ENCODE results near the gene CSHL1.
"Not testable (repeated sequence)": the region's sequence is repeated elsewhere in the genome, so short reads cannot be mapped to it uniquely, and the experiment has no call there.

The CSHL1 gene

GRCh38 chr17:63892316-63893037, 18.6 kb downstream of the CSHL1 start:
- H3K27ac Mint-ChIP-seq, H3K4me3 Mint-ChIP-seq: not testable (repeated sequence)

DNA sequence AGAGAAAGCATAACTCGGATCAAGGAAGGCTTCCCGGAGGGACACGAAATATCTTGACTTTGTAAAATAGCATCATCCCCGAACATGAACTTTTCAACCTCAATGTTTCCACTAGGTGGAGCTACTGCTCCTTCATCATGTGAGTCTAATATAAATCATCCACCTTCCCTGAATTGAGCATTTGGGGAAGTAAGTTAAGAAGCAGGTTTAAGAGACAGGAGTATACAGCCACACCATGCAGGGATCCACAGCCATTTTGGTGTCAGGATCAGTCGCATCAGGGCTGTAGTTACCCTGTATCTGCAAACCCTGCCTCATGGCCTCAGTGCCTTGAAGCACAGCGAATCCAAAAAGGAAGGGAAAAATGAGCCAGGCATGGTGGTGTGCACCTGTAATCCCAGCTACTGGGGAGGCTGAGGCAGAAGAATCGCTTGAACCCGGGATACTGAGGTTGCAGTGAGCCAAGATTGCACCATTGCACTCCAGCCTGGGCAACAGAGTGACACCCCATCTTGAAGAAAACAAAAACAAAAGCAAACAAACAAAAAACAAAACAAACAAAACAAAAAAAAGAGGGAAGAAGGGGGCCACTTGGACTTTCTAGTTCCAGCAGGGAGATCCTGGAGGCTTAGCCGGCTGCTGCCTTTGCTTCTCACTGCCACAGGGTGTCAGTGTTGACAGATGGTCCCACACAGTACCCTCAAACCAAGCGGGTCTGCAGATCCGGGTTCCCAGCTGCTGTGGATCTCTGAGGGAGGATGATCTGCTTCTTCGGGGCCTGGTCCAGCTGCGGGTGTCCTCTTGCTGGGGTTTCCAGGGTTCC, 21.8 kb downstream of the CSHL1 start:
- peak overlapping the region; percentile 23 for H3K4me3 Mint-ChIP-seq
- H3K27ac Mint-ChIP-seq; H3K9me3 Mint-ChIP-seq (ENCODE audit: low read depth); H3K4me1 Mint-ChIP-seq (ENCODE audit: low read depth); H3K27me3 Mint-ChIP-seq; H3K36me3 Mint-ChIP-seq: not testable (repeated sequence)

More at GRCh38 chr17:63892316-63893037, 18.6 kb downstream of the CSHL1 start:
- not testable (repeated sequence) for H3K9me3 Mint-ChIP-seq (ENCODE audit: low read depth); H3K36me3 Mint-ChIP-seq; H3K27me3 Mint-ChIP-seq; H3K4me1 Mint-ChIP-seq (ENCODE audit: low read depth)

- H3K4me3 Mint-ChIP-seq; H3K36me3 Mint-ChIP-seq; H3K27me3 Mint-ChIP-seq; H3K27ac Mint-ChIP-seq; H3K9me3 Mint-ChIP-seq (ENCODE audit: low read depth); H3K4me1 Mint-ChIP-seq (ENCODE audit: low read depth): not testable (repeated sequence)
Observed at GRCh38 chr17:63885119-63885518, 25.9 kb downstream of the CSHL1 start.

DNA sequence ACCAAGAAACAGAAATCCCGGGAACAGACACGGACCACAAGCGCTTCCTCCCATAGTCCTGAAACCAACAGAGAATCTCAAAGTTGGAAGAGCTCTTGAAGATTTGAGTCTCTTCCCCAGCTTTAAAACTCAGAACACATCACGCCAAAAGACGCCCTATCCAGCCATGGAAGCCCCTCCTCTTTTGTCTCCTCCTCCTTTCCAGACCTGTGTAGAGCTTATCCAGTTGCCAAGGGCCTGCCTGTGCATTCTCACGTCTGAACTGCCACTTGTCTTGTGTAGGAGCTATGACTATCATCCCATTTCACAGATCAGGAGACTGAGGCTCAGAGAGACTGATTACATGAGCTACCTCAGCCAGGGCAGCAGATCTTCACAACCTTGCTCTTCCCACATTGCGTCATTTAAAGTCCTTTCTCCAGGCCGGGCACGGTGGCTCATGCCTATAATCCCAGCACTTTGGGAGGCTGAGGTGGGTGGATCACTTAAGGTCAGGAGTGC, 28.4 kb downstream of the CSHL1 start:
- H3K27ac Mint-ChIP-seq; H3K36me3 Mint-ChIP-seq; H3K4me1 Mint-ChIP-seq (ENCODE audit: low read depth); H3K4me3 Mint-ChIP-seq; H3K9me3 Mint-ChIP-seq (ENCODE audit: low read depth); H3K27me3 Mint-ChIP-seq: not testable (repeated sequence)

DNA sequence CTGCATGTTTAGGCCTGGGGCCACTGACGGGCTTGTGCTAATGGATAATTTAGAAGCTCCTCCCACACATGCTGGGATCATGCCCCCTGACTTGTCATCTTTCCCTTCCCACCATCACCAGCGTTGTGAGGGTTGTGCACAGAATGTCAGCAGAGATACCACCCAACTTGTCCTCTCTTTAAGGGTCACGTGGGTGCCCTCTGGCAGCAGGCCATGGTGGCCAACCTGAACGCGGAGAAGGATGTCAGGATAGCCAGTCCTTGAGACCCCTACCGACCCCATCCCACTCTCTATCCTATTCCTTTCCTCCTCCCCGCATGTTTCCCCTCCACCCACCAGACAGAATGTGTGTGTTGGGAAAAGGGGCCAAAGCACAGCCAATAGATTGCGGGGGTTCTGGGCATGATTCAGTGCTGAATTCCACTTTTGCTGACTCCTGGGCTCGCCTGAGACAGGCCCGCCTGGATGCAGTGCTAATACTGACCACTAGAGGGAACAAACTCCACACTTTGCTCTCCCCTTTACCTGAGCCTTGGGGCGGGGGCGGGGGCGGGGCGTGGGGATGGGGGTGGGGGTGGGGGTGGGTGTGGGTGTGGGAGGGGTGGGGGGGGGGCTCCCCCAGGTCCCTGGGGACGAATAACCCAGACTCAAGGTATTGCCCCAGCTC, 29.0 kb downstream of the CSHL1 start, which contains the start of gene GH2:
Gene GH2, minus strand, starts transcription at position 10 of the 667 bp plus-strand sequence. CDS start 143 bp downstream, outside the sequence.
- Mint-ChIP-seq H3K36me3 (no peaks in the 10 kb centered on the region), H3K27me3 (no peaks in the 10 kb centered on the region), H3K9me3 (ENCODE audit: low read depth) (no peaks in the 10 kb centered on the region), H3K27ac (no peak within 1 kb of the TSS), H3K4me1 (ENCODE audit: low read depth) (no peaks in the 10 kb centered on the region), H3K4me3 (no peak within 1 kb of the TSS)

- not testable (repeated sequence) for H3K9me3 Mint-ChIP-seq (ENCODE audit: low read depth); H3K4me3 Mint-ChIP-seq; H3K27ac Mint-ChIP-seq; H3K27me3 Mint-ChIP-seq; H3K36me3 Mint-ChIP-seq; H3K4me1 Mint-ChIP-seq (ENCODE audit: low read depth)
Observed at GRCh38 chr17:63881337-63881736, 29.7 kb downstream of the CSHL1 start.

DNA sequence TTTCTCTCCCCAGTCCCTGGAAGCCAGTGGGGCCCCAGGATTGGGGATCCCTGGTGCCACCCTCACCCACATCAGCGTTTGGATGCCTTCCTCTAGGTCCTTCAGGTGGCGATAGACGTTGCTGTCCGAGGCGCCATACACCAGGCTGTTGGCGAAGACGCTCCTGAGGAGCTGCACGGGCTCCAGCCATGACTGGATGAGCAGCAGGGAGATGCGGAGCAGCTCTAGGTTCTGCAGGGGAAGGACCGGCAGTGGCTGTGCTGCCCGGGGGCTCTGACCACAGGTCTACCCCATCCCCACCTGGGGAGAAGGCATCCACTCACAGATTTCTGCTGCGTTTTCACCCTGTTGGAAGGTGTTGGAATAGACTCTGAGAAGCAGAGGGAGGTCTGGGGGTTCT, 30.4 kb downstream of the CSHL1 start:
- H3K4me1 Mint-ChIP-seq (ENCODE audit: low read depth) = no peaks in the 10 kb centered on the region
- H3K4me3 Mint-ChIP-seq = no peak overlapping the region
- H3K9me3 Mint-ChIP-seq (ENCODE audit: low read depth) = no peaks in the 10 kb centered on the region
- H3K36me3 Mint-ChIP-seq = no peaks in the 10 kb centered on the region
- H3K27me3 Mint-ChIP-seq = no peaks in the 10 kb centered on the region
- H3K27ac Mint-ChIP-seq = no peak overlapping the region

- H3K36me3 Mint-ChIP-seq; H3K9me3 Mint-ChIP-seq (ENCODE audit: low read depth); H3K4me1 Mint-ChIP-seq (ENCODE audit: low read depth); H3K27me3 Mint-ChIP-seq; H3K27ac Mint-ChIP-seq; H3K4me3 Mint-ChIP-seq: not testable (repeated sequence)
Observed at GRCh38 chr17:63878413-63878812, 32.6 kb downstream of the CSHL1 start.

DNA sequence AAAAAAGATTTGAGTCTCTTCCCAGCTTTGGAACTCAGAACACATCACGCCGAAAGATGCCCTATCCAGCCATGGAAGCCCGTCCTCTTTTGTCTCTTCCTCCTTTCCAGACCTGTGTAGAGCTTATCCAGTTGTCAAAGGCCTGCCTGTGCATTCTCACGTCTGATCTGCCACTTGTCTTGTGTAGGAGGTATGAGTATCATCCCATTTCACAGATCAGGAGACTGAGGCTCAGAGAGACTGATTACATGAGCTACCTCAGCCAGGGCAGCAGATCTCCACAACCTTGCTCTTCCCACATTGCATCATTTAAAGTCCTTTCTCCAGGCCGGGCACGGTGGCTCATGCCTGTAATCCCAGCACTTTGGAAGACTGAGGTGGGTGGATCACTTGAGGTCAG, 36.4 kb downstream of the CSHL1 start:
- H3K27me3 Mint-ChIP-seq; H3K9me3 Mint-ChIP-seq (ENCODE audit: low read depth); H3K4me3 Mint-ChIP-seq; H3K4me1 Mint-ChIP-seq (ENCODE audit: low read depth); H3K36me3 Mint-ChIP-seq; H3K27ac Mint-ChIP-seq: not testable (repeated sequence)

- not testable (repeated sequence) for H3K4me1 Mint-ChIP-seq (ENCODE audit: low read depth); H3K27ac Mint-ChIP-seq; H3K4me3 Mint-ChIP-seq; H3K27me3 Mint-ChIP-seq; H3K9me3 Mint-ChIP-seq (ENCODE audit: low read depth); H3K36me3 Mint-ChIP-seq
Observed at GRCh38 chr17:63874061-63874626, 36.9 kb downstream of the CSHL1 start.

GRCh38 chr17:63873577-63873976, 37.5 kb downstream of the CSHL1 start, which contains the start of gene CSH2:
Gene CSH2, minus strand, starts transcription at chr17:63873677. Its CDS starts 63 bp downstream, at chr17:63873614.
- H3K4me3 Mint-ChIP-seq; H3K27me3 Mint-ChIP-seq; H3K9me3 Mint-ChIP-seq (ENCODE audit: low read depth); H3K27ac Mint-ChIP-seq; H3K36me3 Mint-ChIP-seq; H3K4me1 Mint-ChIP-seq (ENCODE audit: low read depth): not testable (repeated sequence)

DNA sequence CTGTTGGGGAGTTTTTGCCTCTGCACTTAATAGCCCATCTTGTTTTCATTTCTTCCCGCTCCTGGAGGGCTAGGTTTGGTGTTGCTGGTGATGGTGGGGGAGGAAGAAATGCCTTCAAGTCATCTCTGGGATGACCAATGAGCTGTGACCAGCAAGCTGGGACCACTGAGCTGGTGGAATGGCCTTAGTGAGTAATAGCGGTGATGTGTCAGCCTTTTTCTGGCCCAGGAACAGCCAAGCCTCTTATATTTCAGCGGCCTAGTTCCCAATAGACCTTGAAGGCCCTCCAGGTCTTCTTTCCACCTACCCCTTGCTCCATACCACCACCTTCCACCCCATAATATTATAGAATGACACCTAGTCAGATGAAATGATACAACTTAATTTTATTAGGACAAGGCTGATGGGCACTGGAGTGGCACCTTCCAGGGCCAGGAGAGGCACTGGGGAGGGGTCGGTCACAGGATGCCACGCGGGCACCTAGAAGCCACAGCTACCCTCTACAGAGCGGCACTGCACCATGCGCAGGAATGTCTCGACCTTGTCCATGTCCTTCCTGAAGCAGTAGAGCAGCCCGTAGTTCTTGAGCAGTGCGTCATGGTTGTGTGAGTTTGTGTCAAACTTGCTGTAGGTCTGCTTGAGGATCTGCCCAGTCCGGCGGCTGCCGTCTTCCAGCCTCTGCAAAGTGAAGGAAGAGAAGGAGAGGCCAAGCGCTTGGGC, 39.3 kb downstream of the CSHL1 start:
- not testable (repeated sequence) for H3K27me3 Mint-ChIP-seq; H3K9me3 Mint-ChIP-seq (ENCODE audit: low read depth); H3K36me3 Mint-ChIP-seq; H3K27ac Mint-ChIP-seq; H3K4me1 Mint-ChIP-seq (ENCODE audit: low read depth); H3K4me3 Mint-ChIP-seq

GRCh38 chr17:63870292-63870665, 40.8 kb downstream of the CSHL1 start:
- not testable (repeated sequence) for H3K4me3 Mint-ChIP-seq, H3K27ac Mint-ChIP-seq

GRCh38 chr17:63869491-63870291, 41.4 kb downstream of the CSHL1 start:
- not testable (repeated sequence) for H3K27ac Mint-ChIP-seq; H3K27me3 Mint-ChIP-seq; H3K9me3 Mint-ChIP-seq (ENCODE audit: low read depth); H3K36me3 Mint-ChIP-seq; H3K4me3 Mint-ChIP-seq; H3K4me1 Mint-ChIP-seq (ENCODE audit: low read depth)

More at GRCh38 chr17:63870292-63870665, 40.8 kb downstream of the CSHL1 start:
- not testable (repeated sequence) for H3K9me3 Mint-ChIP-seq (ENCODE audit: low read depth); H3K27me3 Mint-ChIP-seq; H3K4me1 Mint-ChIP-seq (ENCODE audit: low read depth); H3K36me3 Mint-ChIP-seq
